MV-4-11 (cell line): ENCODE measurements around the gene GNAO1.

Source experiments
- DNase-seq: peaks from one replicate; lab custom pipeline; 2025; lab: John Stamatoyannopoulos, UW

GNAO1 gene

DNA sequence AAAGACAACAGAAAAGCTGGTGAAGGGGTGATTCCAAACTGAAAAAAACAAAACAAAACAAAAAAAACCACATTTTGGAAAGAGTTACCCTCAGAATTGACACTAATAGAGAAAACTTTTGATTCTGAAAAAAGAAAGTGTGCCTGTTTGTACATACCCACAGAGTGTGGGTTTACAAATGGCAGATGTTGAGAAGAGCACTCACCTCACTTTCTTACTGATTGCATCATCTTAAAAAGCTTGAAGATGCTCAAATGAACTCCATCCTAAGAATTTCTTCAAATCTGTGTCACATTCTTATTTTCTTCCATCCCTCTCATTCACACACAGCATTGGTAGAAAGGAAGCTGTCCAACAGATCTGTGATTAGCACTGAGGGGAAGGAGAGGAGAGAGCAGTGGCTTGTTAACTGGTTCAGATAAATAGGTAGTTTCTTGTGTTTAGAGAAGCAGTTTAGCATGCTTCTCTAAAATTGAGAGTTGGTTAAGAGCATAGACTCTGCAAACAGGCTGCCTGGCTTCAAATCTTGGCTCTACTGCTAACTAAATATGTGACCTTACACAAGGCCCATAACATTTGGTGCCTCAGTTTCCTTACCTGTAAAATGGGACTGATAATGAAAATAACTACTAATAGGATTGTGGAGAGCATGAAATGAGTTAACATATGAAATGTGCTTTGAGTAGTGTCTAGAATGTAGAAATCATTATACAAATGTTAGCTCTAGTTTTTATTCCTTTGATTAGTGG lies 6.9 kb downstream of the GNAO1 start:
- no peak for DNase-seq

DNA sequence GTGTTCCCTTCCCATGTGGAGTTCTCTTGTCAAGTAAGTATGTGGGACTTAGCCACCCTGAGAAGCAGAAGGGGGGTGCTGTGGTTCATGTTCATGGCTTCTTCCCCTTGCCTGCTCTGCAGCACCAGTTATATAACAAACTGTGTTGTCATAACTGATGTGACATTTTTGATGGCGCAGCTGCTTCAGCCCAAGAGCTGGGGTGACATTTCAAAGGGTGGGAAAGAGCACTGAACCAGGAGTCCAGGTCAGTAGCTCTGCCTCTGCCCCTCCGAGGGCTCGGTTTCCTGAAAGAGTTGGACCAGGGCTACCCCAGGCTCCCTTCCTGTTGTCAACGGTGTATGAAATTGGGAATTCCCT lies 7.4 kb downstream of the GNAO1 start:
- no peak for DNase-seq

DNA sequence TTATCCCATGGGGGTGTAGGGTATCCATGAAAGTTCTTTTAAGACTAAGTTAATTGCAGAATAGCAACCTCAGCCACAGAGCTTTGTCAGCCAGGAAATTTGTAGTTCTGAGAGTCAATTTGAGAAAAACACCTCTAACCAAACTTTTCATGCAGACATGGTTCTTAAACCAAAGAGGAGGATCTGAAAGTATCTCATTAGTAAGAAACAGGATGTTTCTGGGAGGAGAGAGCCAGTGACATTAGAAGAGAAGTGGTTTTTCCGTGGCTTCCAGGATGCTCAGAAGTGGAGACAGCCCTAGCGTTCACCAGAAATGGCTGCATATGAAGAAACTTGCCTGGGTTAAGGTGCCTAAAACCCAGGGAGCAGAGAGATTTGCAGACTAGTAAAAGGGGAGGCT lies 7.9 kb downstream of the GNAO1 start:
- peak; percentile 82 for DNase-seq

DNA sequence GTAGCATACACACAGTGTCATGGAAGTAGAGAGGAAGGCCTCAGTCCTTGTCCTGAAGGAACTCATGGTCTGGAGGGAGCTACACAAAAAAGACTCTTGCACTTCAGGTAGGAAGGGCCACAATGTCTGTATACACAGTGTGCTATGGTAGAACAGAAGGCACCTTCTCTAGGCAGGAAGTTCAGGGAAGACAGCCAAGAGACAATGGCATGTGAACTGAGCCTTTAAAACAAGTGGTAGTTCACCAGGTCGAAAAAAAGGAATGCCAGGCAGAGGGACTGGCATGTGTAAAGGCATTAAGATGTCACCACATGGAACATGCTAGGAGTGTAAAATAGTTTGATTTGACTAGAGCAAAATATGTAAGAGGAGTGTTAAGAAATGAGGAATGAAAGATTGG lies 9.7 kb downstream of the GNAO1 start:
- no peak for DNase-seq

DNA sequence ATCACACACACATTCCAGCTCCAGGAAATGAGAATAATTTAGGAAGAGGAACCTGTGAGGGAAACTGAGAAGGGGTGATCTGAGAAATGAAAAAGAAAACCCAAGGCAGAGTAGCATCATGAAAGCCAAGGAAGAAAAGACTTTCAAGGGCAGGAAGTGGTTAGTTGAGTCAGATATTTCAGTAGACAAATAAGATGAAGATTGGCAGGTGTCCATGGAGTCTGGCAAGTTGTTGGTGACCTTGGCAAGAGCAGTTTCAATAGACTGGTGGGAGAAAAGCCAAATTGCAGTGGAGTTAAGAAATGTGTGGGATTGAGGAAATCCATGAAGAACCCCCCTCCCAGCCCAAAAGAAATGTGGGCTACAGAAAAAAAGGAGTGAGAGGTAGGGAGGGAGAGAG lies 10.7 kb downstream of the GNAO1 start:
- DNase-seq, result peak; percentile 24

DNA sequence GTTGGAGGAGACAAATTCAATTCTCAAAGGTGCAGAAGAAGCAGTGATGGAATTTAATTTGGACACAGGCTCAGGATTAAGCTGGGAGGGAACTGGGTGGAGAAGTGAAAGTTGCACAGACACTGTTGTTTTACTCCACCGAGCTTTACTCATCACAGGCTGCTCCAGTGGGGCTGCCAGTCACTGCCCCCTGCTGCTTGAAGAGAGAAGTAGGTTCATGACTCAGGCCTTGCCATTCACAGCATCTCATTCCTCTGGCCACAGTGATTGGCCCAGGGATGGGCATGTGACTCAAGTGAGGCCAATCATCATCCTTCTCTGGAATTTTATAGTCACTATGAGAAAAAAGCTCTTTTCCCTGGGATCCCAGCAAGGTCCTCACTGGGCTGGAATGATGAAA lies 11.8 kb downstream of the GNAO1 start:
- DNase-seq, result peak; percentile 93

DNA sequence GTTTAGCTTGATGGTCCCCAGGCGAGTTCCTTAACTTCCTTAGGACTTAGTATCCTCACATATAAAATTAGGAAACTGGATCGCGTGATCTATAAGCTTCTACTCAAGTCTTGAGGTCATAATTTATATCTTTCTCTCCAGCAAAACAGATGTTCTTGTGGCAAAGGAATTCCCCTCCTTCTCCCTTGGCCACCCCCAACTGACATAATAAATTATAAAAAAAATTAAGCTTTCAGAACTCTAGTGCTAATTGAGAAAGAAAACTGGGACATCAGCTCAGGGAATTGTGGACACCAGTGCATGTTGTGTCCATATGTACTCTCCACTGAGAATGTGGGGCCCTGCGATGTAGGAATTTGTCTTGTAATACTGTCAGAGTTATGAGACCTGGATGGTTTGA lies 13.5 kb downstream of the GNAO1 start:
- no peak for DNase-seq

DNA sequence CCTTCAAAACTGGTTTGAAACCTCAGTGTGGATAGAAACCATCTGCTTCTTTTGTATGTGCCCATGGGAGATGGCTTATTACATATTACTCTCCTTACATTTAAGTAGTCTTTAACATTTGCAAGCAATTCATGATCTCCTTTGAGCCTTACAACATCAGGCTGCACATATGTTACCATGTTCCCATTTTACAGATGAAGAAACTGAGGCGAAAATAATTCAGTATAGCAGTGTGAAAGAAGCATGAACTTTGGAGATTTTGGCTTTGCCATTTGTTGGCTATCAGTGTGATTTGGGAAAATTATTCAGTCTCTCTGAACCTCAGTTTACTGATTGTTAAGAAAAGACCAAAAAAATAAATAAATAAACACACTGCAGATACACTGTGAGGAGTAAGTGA lies 15.7 kb downstream of the GNAO1 start:
- no peak for DNase-seq

DNA sequence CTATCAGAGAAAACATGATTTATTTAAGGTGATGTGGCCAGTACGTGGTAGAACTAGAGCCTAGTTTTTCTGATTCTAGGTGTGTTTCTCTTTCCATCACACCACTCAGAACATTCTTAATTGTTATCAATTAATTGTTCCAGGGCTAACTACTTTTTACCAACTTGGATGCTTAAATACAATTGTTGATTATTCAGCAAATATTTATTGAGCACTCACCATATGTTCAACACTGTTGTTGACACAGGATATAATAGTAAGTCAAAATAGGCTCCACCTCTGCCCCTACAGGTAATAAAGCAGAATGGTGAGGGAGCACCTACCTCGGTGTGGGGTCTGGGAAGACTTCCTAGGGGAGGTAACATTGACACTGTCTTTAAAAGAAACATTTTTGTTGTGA lies 16.1 kb downstream of the GNAO1 start:
- no peak for DNase-seq

DNA sequence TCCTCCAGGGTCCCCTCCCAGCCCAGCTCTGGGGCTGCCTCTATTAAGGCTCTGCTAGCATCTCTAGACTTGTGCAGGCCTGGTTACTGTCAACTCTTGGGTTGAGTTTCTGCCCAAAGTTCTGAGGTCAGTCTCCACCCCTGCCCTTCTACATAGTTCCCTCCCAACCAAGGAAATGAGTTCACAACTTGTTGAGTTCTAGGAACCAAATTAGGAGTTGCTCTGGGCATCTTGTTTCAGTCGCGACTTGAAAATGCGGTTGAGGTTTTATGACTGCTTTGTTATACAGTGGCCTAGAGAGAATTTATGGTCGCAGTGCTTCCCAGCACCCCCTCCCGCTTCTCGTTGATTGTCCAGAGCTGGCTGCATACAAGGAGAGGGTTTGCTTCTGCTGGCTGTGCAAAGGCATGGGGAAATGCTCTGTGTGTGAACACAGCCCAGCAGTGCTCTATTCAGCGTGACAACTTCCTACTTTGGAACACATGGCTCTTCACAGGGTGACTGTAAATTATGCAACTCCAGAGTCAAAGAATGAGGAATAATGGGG lies 20.2 kb downstream of the GNAO1 start:
- DNase-seq, result peak; percentile 73

DNA sequence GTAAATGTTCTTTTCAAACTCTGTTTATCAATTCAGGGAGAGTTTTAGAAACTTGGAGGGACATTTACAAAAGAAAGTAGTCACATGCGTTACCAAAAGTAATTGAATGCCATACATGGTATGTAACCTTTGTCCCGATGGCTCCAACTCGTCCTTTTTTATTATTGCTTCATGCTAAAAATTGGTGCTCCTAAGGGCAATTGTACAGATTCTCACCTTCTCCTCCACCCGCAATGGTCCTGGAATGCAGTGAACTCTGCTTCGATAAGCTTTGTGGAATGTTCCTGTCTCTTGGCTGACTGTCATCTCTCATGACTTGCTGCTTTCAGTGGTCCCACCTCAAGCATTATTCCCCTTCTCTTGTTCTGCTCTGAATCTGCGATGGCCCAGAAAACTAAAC lies 20.9 kb downstream of the GNAO1 start:
- DNase-seq, result no peak

DNA sequence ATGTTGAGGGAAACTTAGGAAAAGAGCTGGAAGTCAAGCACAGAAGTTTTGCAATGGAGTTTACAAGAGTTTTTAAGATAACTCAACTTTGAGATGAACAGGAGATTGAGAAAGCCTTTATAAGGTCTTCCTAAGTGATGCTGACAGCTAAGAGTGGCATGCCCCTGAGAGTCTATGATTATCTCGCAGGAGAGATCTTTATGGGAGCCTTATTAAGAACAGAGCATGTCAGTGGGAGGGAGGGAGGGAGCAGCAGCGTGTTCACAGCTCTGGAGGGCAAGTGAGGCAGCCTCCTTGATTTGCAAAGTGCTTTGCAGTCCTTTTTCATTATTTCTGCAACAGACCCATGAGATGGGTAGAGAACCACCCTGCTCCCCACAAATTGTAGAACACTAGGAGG lies 30.7 kb downstream of the GNAO1 start:
- DNase-seq, result no peak

DNA sequence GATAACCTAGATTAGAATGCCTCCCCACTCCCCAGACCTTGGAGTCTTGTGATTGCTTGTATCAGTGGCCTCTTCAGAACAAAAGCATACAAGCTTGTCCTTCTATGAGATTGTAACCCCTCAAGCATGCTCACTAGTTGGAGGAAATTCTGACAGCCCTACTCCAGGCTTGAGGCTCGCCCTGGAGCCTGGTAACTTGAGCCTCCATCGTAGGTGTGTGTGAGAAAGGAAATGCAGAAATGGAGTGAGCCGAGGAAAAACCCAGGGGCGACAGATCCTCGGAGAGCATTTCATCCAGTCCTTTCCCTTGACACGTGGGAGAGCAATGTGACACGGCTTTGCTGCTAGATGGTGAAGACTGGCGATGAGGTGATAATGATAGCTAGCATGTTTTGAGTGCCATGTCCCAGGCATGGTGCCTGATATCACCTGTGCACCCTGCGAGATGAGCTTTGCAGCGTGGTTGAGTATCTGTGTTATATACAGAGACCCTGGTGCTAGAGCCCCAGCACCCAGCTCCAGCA lies 31.2 kb downstream of the GNAO1 start:
- DNase-seq, result no peak

DNA sequence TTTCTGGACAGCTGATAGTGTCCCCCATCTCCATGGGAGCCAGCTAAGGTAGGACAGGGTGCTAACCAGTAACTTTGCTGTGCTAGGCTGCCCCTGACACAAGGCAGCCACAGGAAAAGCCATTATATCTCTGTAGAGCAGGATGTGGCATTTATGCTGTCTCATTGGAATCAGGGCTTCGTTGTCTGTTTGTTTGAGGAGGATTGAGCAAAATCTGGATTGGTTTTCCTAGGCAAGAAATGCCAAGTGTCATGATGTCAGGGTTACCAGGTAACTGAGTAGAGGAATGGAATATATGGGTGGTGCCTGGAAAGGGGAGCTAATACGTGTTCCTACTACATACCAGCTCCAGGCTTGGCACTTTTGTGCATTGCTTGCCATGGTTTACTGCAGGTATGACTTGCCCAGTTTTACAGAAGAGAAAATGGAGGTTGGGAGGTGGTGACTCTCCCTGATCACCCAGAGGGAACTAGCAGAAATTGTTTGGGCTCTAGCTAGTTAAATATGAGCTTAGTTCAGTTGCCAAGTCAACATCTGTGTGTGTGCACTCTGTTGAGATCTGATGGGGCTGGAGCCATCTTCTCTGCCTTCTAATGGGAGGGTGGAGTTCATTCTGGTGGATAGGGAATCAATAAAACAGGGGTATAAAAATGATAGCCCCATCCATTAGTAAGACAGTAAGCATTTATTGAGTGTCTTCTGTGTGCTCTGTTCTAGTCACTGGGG lies 33.9 kb downstream of the GNAO1 start:
- DNase-seq, result no peak

DNA sequence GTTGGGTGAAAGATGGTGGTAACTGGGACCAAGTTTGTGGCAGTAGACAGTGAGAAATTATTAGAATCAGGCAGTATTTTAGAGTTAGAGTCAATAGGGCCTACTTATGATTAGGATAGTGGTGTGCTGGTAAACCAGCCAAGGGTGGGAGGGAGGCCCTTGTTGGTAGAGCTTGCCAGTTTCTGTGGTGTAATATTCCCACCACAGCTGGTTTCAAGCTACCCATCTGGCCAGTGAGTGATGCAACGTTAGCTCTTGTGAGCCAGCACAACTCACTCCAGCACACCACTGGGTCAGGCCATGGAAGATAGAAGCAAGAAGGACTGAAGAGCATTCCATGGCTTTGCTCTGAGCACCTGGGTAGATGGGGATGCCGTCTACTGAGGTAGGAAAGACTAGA lies 34.9 kb downstream of the GNAO1 start:
- peak; percentile 92 for DNase-seq

DNA sequence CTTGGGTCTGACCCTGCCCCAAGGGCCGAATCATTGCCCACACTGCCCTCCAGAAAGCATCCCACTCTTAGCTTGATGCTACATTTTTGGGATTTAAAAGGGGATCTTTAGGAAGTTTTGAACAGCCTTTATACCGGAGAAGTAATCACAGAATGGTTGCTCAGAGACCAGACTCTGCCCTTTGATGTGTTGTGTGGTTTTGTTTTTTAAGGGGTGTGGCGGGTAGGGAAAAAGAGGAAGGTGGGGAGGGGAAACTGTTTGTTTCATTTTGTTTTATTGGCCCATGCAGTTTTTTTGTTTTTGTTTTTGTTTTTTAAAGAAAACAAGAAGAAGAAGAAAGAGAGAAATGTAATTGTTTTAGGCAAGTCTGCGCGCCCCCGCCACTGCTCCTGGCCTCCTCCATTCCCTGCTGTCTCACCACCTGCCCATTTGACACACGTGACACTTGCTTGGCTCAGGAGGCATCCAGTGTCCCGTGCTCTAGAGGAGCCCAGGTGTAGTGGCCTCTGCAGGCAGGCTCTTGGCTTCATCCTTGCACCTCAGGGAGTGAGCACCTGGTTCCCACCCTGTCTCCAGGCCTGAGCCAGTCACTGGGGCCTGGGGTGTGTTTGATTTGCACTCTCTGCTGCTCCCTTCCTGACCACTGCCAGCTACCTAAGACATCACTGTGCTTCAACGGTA lies 35.7 kb downstream of the GNAO1 start:
- peak; percentile 52 for DNase-seq

DNA sequence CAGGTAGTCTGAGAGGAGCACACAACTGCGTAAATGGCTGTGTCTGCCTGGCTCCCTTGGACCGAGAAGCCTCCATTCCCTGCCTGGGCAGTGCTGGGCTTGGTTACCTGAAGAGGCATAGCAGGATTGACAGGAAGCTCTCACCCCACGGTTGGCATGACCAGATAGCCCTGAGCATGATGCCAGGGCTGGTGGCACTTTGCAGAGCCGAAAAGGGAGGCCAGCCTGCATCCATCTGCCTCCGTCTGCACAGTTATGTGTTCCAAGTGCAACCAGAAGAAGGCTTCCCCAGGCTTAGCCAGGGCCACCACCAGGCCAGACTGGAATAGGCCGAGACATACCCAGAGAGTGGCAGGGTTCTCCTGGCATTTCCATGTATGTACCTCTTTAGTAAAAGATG lies 36.6 kb downstream of the GNAO1 start:
- DNase-seq, result no peak

DNA sequence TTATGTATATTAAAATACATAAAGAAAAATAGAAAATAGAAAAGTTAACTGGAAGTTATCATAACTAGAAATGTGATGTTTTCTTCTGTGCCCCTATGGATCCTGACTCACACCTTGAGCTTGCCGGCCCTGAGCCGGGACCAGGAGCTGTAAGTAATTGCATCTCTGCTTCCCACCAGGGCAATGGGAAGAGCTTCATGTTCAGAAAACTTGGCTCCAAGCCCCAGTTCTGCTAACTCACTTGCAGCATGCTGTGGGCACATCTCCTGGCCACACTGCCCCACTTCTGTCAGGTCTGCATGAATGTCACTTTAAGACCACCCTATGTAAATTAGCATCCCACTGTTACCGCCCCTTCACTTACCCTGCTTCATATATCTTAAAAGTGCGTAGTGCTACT lies 37.2 kb downstream of the GNAO1 start:
- DNase-seq, result no peak

DNA sequence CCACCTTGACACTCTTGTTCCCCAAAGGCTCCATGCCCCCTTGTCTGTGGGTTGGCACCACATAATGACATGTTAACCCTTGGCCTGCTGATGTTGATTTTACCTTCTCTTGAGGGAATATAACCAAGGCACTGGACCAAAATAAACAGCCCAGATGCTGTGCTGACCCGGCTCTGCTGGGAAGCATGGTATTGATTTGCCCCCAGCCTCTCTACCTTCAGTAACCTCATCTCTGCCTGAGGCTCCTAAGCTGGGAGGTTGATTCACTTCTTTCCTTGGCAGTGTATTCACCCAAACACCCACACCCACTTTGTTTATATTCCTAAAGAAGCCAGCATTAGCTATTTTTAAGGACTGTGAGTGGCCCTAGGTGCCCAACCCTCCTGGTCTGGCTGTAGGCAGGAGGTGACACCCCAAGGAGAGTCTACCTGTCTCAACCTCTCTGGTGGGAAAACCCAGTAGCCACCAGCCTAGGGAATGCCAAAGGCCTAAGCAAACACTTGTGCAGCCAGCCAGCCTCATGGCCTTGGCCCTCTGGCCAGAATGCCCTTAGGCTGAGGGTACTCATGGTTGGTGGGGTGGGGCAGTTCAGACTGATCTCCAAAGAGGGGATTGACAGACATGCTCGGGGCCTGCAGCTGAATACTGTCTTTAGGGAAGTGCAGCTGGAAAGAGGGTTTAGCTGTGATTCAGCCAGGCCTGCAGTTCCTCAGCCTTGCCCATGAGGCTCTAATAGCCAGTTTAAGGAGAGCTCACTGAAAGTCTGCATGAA lies 42.7 kb downstream of the GNAO1 start:
- peak; percentile 41 for DNase-seq

DNA sequence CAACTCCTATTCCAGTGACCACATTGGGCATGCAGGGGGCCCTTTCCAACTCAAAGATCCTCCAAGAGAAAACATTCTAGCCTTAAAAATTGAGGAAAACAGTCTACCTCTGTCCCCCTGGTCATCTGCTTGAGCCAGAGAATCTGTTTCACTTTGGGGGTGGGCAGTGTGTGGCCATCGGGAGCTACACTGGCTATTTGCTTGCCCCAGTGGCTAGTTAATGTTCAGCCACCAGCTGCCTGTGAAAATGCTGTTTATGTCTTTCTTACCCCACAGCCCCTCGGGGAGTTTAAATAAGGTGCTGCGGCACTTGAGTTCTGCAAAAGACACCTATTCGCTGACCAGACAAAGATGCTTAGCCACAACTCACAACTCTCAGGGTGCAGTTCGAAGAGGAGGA lies 43.4 kb downstream of the GNAO1 start:
- DNase-seq, result no peak

DNA sequence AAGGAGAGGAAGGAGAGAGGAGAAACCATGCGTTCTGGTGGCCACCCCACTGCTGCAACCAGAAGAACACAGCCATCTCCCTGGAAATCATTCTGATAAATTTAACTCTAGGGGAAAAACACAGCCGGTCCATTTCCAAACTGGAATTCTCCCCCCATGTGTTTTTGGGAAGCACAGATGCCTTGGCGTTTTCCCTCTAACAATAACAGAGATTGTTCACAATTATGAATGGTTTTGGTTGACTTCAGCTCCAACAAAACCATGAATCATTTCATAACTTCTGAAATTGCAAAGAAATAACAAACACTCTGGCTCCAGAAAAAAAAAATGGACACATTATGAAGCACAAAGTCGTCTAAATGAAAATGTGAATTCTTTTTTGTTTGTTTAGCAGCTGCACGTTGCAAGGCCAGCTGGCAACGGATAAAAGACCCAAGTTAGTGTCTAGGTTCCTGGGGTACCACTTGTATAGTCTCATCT lies 46.2 kb downstream of the GNAO1 start:
- no peak for DNase-seq

DNA sequence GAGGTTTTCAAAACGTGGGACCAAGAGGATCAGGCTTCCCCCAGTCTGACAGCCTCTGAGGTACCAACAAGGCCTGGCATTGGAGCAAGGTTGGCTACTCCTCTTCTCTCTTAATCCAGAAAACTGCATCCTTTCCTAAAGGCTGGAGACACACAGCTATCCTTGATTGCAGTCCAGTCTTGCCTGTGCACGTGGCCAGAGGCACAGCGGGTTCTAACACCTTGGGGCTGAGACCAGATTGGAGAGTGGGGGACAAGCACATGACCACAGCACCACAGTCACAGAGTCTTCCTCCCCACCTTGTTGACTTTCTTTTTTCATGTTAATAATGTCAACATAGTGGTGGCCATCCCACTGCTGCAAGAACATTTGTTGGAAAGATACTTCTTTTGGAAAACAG lies 46.9 kb downstream of the GNAO1 start:
- no peak for DNase-seq
